GM12891 (cell line): ENCODE results near the gene ZCCHC8.

ENCODE experiments used
- POLR2A ChIP-seq: IDR thresholded peaks from 2 replicates; pipeline ENCODE4 v1.6.1; 2011; ENCODE audit warnings: low read depth, low read length, control low read depth
- POLR2AphosphoS5 ChIP-seq: IDR thresholded peaks from 2 replicates; pipeline ENCODE4 v1.6.1; 2011; ENCODE audit warnings: low read depth, low read length, control low read depth
- POU2F2 ChIP-seq: IDR thresholded peaks from 2 replicates; pipeline ENCODE4 v1.6.1; 2011; ENCODE audit warnings: low read depth, mild to moderate bottlenecking, control low read depth, low read length, moderate library complexity
- SPI1 ChIP-seq: IDR thresholded peaks from 2 replicates; pipeline ENCODE4 v1.6.1; 2011; ENCODE audit warnings: low read depth, low read length, control low read depth
- TAF1 ChIP-seq: IDR thresholded peaks from 2 replicates; pipeline ENCODE4 v1.6.1; 2011; ENCODE audit warnings: low read depth, low read length, control low read depth

- TF ChIP-seq POU2F2 (no peak), POLR2A (no peak), TAF1 (no peak), POLR2AphosphoS5 (no peak), SPI1 (no peak)
Measured at GRCh38 chr12:122471324-122472226, 29.2 kb downstream of the ZCCHC8 start.
